ENCODE data around the gene TMEM198. TPM values are rescaled to one million over a fixed set of nuclear protein-coding genes. Genes with fewer than 3 reads are reported as not detected.

TMEM198 gene
- total RNA-seq, 1 donor from 2014 or later, result 4.4 TPM

DNA sequence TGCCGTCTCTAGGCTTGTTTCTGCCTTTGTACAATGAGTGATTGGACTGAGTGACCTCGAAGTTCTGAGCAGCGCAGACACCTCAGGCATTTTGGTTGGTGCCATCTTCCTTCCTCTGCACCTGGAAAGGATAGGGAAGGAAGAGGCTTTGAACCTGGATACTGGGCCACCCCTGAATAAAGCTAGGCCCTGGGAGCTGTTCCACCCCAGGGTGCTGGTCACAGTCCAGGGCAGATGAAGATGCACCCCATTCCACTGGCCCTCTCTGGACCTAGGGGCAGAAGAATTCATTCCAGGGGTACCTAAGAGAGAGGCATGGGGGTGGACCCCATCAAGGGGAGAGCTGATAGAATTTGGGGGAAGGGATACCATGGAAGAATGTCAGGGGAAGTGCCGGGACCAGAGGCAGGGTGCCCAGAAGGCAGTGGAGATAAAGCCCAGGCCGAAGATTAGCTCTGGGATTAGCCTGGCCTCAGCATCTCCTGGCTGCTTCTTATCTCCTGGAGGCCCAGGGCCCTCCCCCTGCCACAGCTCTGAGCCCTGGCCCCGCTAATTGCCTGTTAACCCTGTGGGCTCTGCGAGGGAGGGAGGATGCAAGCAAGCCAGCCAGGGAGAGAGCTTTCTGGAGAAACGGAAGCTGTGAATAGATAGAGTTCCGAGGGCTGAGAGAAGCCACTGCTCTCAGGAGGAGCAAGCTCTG is 18.1 kb upstream of the TMEM198 start:
- DNase-seq (ENCODE audit: low spot score), result no peak

GRCh38 chr2:219526320-219527075 is 17.3 kb upstream of the TMEM198 start:
- no peak for DNase-seq (ENCODE audit: low spot score)

DNA sequence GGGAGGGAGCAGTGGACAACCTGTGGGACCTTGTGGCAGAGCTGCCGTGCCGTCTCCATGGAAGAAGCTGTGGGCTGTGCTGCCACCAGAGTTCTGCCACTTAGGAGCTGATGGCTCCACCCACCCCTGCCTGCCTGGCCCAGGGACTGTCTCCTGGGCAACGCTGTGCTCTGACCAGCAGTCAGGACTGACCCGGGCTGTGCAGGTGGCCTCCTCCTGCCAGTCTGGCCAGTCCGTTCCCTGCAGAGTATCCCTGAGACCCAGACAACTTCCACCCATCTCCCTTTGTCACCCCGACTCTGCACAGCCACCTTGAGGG is 16.8 kb upstream of the TMEM198 start:
- no peak for DNase-seq (ENCODE audit: low spot score)

GRCh38 chr2:219527472-219527871 is 16.4 kb upstream of the TMEM198 start:
- DNase-seq (ENCODE audit: low spot score), result no peak

DNA sequence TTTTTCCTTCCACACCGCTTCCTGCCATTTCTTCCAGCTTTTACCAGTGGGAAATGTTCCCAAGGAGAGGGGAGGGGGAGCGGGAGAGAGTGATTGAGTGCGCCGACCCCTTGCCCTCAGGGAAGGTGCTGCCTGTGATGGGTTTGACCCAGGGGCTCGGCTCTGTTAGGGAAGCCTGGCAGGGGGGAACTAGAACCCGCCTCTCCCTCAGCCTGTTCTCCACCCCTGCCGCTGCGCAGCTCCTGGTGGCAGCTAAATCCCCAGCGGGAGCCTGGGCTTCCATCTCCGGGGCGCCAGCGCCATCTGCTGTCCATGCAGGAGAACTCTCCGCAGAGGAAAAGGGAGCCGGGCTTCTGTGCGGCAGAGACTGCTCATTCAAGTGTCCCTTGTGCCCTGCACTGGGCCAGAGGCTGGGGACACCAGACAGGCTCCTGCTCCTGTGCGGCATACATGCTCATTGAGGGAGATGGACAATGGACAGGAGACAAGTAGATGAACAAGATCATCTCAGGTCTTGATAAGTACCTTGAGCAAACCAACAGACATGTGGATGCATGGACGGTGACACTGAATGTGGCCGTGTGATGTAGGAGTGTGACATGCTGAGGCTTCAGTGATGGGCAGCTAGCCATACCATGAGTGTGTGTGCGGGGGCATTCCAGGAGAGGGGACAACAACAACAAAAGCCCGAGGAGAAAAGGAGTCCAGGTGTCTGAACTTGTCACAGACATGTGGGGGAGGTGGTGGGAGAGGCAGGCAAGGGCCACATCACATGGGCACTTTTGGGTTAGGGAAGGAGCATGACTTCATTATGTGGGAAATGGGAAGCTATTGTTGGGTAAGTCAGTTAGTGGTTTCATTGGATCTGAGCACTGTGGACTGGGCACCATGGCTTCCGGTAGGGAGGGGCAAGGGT is 13.5 kb upstream of the TMEM198 start:
- peak; percentile 76 for DNase-seq (ENCODE audit: low spot score)

DNA sequence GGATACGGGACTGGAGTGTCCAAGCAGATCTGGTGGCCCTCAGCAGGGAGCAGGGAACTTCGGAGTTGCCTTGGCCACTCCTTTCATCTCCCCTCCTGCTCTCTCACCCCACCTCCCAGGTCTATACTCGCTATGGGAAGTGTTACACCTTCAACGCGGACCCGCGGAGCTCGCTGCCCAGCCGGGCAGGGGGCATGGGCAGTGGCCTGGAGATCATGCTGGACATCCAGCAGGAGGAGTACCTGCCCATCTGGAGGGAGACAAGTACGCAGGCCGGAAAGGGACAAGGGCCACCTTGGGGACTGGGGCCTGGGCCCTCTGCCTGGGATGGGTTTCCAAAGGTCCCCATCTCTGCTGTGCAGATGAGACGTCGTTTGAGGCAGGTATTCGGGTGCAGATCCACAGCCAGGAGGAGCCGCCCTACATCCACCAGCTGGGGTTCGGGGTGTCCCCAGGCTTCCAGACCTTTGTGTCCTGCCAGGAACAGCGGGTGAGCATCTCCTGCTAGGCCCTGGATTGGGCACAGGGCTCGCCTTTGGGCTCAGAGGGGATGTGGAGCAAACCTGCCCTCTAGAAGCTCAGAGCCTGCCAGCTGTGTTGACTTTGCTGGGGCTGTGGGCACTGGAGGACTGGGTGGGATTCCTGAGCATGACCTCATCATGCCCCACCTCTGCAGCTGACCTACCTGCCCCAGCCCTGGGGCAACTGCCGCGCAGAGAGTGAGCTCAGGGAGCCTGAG is 12.0 kb upstream of the TMEM198 start:
- no peak for DNase-seq (ENCODE audit: low spot score)

GRCh38 chr2:219532378-219532649 is 11.5 kb upstream of the TMEM198 start:
- no peak for DNase-seq (ENCODE audit: low spot score)

GRCh38 chr2:219533930-219534661 is 9.7 kb upstream of the TMEM198 start:
- no peak for DNase-seq (ENCODE audit: low spot score)

GRCh38 chr2:219536425-219536824 is 7.4 kb upstream of the TMEM198 start:
- no peak for DNase-seq (ENCODE audit: low spot score)

DNA sequence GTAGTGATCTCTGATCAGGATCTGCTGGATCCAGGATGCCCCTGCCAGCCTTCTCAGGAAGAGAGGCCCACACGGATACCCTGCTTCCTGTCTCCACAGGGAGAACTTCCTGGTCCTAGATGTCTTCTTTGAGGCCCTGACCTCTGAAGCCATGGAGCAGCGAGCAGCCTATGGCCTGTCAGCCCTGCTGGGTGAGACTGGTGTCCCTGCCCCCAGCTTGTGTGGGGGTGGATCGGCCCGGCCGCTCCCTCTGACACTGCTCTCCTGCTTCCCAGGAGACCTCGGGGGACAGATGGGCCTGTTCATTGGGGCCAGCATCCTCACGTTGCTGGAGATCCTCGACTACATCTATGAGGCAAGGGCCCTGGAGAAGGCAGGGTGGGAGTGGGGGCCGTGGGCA is 6.9 kb upstream of the TMEM198 start:
- DNase-seq (ENCODE audit: low spot score), result no peak

GRCh38 chr2:219537657-219538488 is 6.0 kb upstream of the TMEM198 start:
- DNase-seq (ENCODE audit: low spot score), result no peak

DNA sequence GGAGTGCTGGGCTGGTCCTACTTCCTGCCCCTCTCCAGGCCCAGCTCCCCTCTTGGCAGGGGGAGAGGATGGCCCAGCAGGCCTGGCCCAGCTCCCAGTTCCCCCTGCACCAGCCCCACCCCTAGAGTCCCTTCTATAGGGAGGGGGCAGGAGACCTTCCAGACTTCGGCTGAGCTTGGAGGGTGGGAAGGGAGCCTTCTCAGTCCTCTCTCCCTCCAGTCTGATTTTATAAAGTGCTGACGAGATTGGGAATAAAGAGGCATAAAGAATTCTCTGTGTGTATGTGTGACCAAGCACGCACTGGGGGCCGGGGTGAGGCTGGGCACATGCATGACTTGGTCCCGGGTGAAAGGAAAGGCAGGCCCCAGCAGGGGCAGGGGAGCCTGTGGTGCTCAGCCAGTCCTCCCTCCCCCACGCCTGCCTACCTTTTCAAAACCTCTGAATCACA is 5.3 kb upstream of the TMEM198 start:
- no peak for DNase-seq (ENCODE audit: low spot score)

DNA sequence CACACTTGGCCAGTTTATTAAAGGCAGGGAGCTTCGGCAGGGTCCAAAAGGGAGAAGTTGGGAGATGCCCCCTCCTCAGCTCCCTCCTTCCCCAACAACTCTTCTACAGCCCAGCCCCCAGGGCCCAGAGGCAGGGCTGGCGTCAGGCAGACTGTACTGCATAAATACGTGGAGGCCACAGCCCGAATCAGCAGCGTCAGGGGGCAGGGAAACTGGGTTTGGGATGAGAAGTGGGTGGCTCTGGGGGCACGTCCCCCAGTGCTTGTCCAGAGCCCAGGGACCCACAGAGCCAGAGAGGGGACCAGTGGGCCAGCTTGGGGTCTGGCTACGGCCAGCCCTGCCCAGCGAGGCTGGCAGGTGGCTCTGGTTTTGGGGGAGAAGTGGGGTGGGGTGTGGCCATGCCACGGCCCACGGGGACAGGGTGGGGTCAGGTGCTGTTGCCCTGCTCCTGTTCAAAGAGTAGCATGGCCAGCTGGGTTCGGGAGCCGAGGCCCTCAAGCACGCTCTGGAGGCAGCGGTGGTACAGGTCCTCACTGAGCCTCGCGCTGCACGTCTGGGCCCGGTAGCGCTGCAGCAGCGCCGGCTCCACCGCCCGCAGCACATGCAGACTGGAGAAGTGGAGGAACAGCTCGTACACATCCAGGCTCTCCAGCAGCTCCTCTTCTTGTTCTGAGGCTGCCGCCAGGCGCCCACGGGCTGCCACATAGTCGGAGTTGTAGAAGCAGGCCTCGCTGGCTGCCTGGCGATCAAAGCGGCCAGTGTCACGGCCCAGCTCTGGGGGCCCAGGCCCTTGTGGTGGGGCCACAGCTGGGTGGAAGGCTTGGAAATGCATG is 4.7 kb upstream of the TMEM198 start:
- DNase-seq (ENCODE audit: low spot score), result no peak

- no peak for DNase-seq (ENCODE audit: low spot score)
These were observed 3.7 kb upstream of the TMEM198 start for GRCh38 chr2:219539926-219540678.

DNA sequence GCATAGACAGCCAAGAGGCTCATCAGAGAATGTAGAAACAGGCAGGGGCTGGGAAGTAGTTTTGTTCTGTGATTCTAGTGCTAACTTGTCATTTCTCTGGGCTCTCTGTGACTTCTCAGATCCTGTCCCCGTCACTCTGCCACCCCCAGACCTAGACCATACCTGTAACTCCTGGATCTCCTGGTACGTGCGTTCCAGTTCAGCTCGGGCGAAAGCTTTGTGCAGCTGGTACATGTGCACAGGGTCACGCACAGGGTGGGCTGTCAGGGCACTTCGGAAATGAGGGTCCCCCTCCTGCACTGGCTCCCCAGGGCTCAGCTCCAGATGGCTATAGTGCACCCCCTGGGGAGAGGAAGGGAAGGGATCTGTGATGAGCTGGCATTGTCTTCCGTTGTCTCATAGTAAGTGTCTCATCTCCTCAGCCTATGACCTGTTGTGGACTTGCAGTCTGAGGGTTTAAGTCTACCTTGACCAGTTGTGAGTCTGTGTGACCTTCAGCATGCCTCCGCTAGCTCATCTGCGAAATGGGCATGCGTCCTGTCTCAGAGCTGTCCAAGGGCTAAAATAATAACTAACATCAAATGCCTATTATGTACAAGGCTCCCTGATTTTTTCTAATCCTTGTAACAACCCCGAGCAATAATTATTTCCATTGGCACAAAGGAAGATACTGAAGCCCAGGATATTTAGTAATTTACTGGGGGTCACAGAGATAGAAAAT is 2.9 kb upstream of the TMEM198 start:
- no peak for DNase-seq (ENCODE audit: low spot score)

- peak; percentile 90 for DNase-seq (ENCODE audit: low spot score)
These were observed 2.1 kb upstream of the TMEM198 start for GRCh38 chr2:219541611-219542180.

DNA sequence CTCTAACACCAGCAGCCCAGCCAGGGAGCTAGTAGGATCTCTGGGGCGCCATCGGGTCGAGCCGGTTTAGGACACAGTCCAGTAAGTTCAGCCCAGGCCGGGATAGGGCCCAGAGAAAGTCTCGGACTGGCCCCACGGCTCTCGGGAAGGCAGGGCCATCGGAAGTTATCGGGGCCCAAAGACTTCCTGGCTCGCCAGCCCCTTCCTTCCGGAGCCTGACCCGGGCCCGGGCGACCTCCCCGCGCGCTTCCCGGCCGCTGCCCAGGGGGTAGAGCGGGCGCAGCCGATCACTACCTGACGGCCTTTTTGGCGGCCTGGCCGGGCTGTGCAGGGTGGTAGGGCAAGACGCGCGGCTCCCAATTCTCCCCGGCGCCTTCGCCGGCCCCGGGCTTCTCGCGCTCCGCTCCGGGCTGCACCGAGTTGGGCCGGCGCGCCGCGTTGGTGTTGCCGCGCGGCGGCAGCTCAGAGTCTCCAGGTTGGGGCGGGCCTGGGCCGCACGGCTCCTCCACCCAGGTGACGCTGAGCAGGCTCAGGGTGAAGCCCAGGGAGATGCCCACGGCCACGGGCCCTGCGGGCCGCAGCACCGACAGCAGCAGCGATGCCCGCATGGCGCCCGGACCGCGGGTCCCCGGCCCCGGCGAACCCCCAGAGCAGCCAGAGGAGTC is 765 bp upstream of the TMEM198 start:
- DNase-seq (ENCODE audit: low spot score), result no peak
